Heart left ventricle (tissue), 16 donors: Measurements from ENCODE around the gene ITPK1. TPM values are rescaled to one million over a fixed set of nuclear protein-coding genes. Genes with fewer than 3 reads are reported as not detected.

Source experiments
- ATAC-seq, 4 donors: fragments of 200-7000 bp; cut with Tn5 transposase; one replicate each; pipeline ENCODE4 v1.9.1; 2020 to 2022; ENCODE audit warnings: moderate library complexity in 4 of 4, mild to moderate bottlenecking in 3 of 4, moderate number of reproducible peaks in 1 of 4
- DNase-seq, 5 donors: peaks; one replicate each; pipeline ENCODE4 v3.0.0-alpha.2; 2020
- H3K27ac ChIP-seq, 12 donors: fragments of 200-600 bp; sonication (generic) in 4 of 12; one replicate each; pipeline versions ENCODE4 v1.5.0 to v1.8.0; 2016 to 2022; ENCODE audit warnings: mild to moderate bottlenecking in 2 of 12
- H3K27me3 ChIP-seq, 9 donors: fragments of 200-600 bp; sonication (generic) in 2 of 9; one replicate each; pipeline versions ENCODE4 v1.5.1 to v1.8.0; 2016 to 2022; ENCODE audit warnings: mild to moderate bottlenecking in 3 of 9
- H3K36me3 ChIP-seq, 9 donors: fragments of 200-600 bp; sonication (generic) in 2 of 9; one replicate each; pipeline versions ENCODE4 v1.5.0 to v1.8.0; 2018 to 2022; ENCODE audit warnings: mild to moderate bottlenecking in 2 of 9
- H3K4me1 ChIP-seq, 12 donors: fragments of 200-600 bp; sonication (generic) in 4 of 12; one replicate each; pipeline versions ENCODE4 v1.5.0 to v1.8.0; 2016 to 2022; ENCODE audit warnings: mild to moderate bottlenecking in 3 of 12
- H3K4me3 ChIP-seq, 12 donors: fragments of 200-600 bp; sonication (generic) in 4 of 12; one replicate each; pipeline versions ENCODE4 v1.5.0 to v1.8.0; 2017 to 2022; ENCODE audit warnings: mild to moderate bottlenecking in 9 of 12, moderate library complexity in 4 of 12
- H3K9me3 ChIP-seq, 12 donors: fragments of 200-600 bp; sonication (generic) in 4 of 12; one replicate each; pipeline versions ENCODE4 v1.5.0 to v1.8.0; 2016 to 2022; ENCODE audit warnings: mild to moderate bottlenecking in 1 of 12
- CTCF ChIP-seq, 12 donors: fragments of 200-600 bp; sonication (generic) in 4 of 12; IDR thresholded peaks; one replicate each; pipeline versions ENCODE4 v1.5.0 to v1.8.0; 2018 to 2022; ENCODE audit warnings: antibody characterized with exemption in 12 of 12, mild to moderate bottlenecking in 5 of 12
- POLR2A ChIP-seq, 2 donors: fragments of 450-650 bp; IDR thresholded peaks; one replicate each; pipeline ENCODE4 v1.6.1; 2017; ENCODE audit warnings: antibody characterized with exemption in 2 of 2, mild to moderate bottlenecking in 2 of 2, moderate library complexity in 2 of 2
- WGBS, 4 donors: extraction: QIAGEN DNeasy Blood & Tissue Kit in 2 of 4; methylation state at CpG; one replicate each; pipeline versions ENCODE4 v1.1.5 to v1.1.7; 2013 to 2018; 5-methylcytosine and 5-hydroxymethylcytosine counted together
- intact Hi-C, 10 donors: fragments of 100-400 bp; cut with DNase I; formaldehyde crosslinking; loops; one replicate each; pipeline versions ENCODE4 v1.11.1 to v1.14.2; 2022
- polyA plus RNA-seq, 2 donors: library from polyadenylated mRNA; stranded (reverse); fragments of 200-250 nt; gene quantifications; one replicate each; pipeline ENCODE4 v1.2.3, GENCODE V29; 2013
- total RNA-seq, 9 donors: library from RNA; depleted of rRNA in 2 of 9; stranded (reverse); fragments of >200 nt in 2 of 9; fragmentation: NEBNext Ultra II Directional in 3 of 9; extraction: Animal tissue kit (Norgen Biotek cat#: 25700) in 3 of 9; gene quantifications; one replicate each; pipeline versions ENCODE4 v1.1.0 to v1.2.4, GENCODE V29; 2016 to 2023
- donor health status: ischemic (EF 13 %, LVEDD 7.1; RV severe dilation, severe dysfunction).
- donor health status: healthy with polysubstance abuse.
- donor health status: DM: no; HTN: yes; CAD: no.
- donor health status: DM: no; HTN: no; CAD: no.
- donor health status: ischemic (EF 25% LVEDD 6.9; RV normal size, moderate dysfunction).
- donor health status: ischemic (EF 25% LVEDD 5.7; RV mildly dilated, moderate dysfunction).
- donor health status: healthy.
- donor health status: DM: yes; HTN: yes; CAD: no.
- donor health status: ischemic (EF 35%, LVEDD 5.7; RV mildly dilated, moderate dysfunction).
- donor health status: nonischemic (EF 11% LVEDD 7.7; RV severe dilation, severe dysfunction).
- donor health status: DM: yes; HTN: yes; CAD: no.
- donor health status: PGD.
- donor health status: ischemic (EF 29% LVEDD 5.4; RV normal size, mild dysfunction).
- donor health status: nonischemic (EF 23%, LVEDD 6.1; RV moderate dilation, normal function).

The ITPK1 gene
- total and polyA plus RNA-seq, 11 donors = 44.5 to 158 (median 91.0) TPM

GRCh38 chr14:92986254-92987147 lies 129.2 kb downstream of the ITPK1 start:
- no peak overlapping the region for H3K4me3 ChIP-seq
- TF ChIP-seq CTCF (IDR thresholded peaks at IDR 0.05) (no peak), POLR2A (IDR thresholded peaks at IDR 0.05) (no peak)
- peak overlapping the region; percentile 48 to 90 (median 78) for H3K27ac ChIP-seq
- H3K27me3 ChIP-seq = no peaks in the 10 kb centered on the region
- no peaks in the 10 kb centered on the region for H3K9me3 ChIP-seq
- peak; percentile 78 to 86 (median 86) for ATAC-seq
- DNase-seq = peak; percentile 41 to 83 (median 71)
- peaks cover 0 to 6% (median 0%) of the 10 kb centered on the region in 9 donors for H3K36me3 ChIP-seq
- intact Hi-C loops = loop anchor here in 1 of 10 donors (5.0 kb wide), 1 partner anchor 56 kb away; no protein-coding TSS in a partner anchor
- peaks cover 0 to 55% (median 26%) of the 10 kb centered on the region in 12 donors for H3K4me1 ChIP-seq
- 59 to 75% (median 70%) methylated on average over 4 to 6 of the region's 6 CpGs for WGBS, 4 donors

- Histone ChIP-seq H3K4me3 (no peak overlapping the region), H3K27ac (peak overlapping the region; percentile 48 to 90 (median 78)), H3K9me3 (no peaks in the 10 kb centered on the region), H3K4me1 (peaks cover 0 to 45% (median 21%) of the 10 kb centered on the region in 12 donors), H3K27me3 (no peaks in the 10 kb centered on the region), H3K36me3 (peaks cover 0 to 6% (median 0%) of the 10 kb centered on the region in 9 donors)
- TF ChIP-seq POLR2A (IDR thresholded peaks at IDR 0.05) (no peak), CTCF (IDR thresholded peaks at IDR 0.05) (no peak)
- intact Hi-C loops = loop anchor here in 1 of 10 donors (5.0 kb wide), 1 partner anchor 57 kb away; no protein-coding TSS in a partner anchor
- ATAC-seq = no peak
- 95 to 98% (median 96%) methylated on average over 4 of the region's 4 CpGs for WGBS, 4 donors
- peak in 1 of 5 donors; percentile 12 for DNase-seq
These were observed 130.2 kb downstream of the ITPK1 start for GRCh38 chr14:92985521-92985920.

GRCh38 chr14:92984896-92985295 lies 130.8 kb downstream of the ITPK1 start:
- peaks cover 0 to 48% (median 21%) of the 10 kb centered on the region in 12 donors for H3K4me1 ChIP-seq
- H3K27ac ChIP-seq = peak overlapping the region in 9 of 12 donors; percentile 1 to 90 (median 57)

More at GRCh38 chr14:92984896-92985295, 130.8 kb downstream of the ITPK1 start:
- peak in 1 of 4 donors; percentile 13 for ATAC-seq
- H3K27me3 ChIP-seq = no peaks in the 10 kb centered on the region
- DNase-seq = no peak
- TF ChIP-seq CTCF (IDR thresholded peaks at IDR 0.05) = no peak
- TF ChIP-seq POLR2A (IDR thresholded peaks at IDR 0.05) = no peak
- 59 to 72% (median 60%) methylated on average over 4 of the region's 4 CpGs for WGBS, 4 donors
- H3K9me3 ChIP-seq = peaks cover 0 to 3% (median 0%) of the 10 kb centered on the region in 12 donors
- intact Hi-C loops = loop anchor here in 1 of 10 donors (5.0 kb wide), 1 partner anchor 57 kb away; no protein-coding TSS in a partner anchor
- H3K36me3 ChIP-seq = peaks cover 0 to 6% (median 0%) of the 10 kb centered on the region in 9 donors
- no peak overlapping the region for H3K4me3 ChIP-seq
